BJ (cell line): ENCODE data around the gene ABO. TPM values are rescaled to one million over a fixed set of nuclear protein-coding genes. Genes with fewer than 3 reads are reported as not detected.
"Not testable (repeated sequence)": the region's sequence is repeated elsewhere in the genome, so short reads cannot be mapped to it uniquely, and the experiment has no call there.

ENCODE experiments used
- CTCF ChIA-PET: fragments of 350-600 bp; formaldehyde crosslinking; extraction: SDS; loops from one replicate; lab custom pipeline; 2021; ENCODE audit warnings: antibody characterized with exemption, inconsistent platforms; lab: Yijun Ruan, JAX
- POLR2A ChIA-PET: fragments of 300-600 bp; sonication (Branson Sonifier 250); formaldehyde crosslinking; extraction: SDS; loops from one replicate; lab custom pipeline; 2021; ENCODE audit warnings: antibody characterized with exemption; lab: Charles Lee
- DNase-seq: peaks from one replicate; pipeline ENCODE4 v3.0.0-alpha.2; 2011; ENCODE audit warnings: low read depth
- H3K27me3 ChIP-seq: 2 replicates; pipeline ENCODE4 v1.6.0; 2011; ENCODE audit warnings: low read length; ENCODE audit not compliant: control insufficient read depth, insufficient read depth
- H3K36me3 ChIP-seq: 2 replicates; pipeline ENCODE4 v1.5.1; 2011; ENCODE audit warnings: low read length; ENCODE audit not compliant: control insufficient read depth, insufficient read depth
- H3K4me3 ChIP-seq: 2 replicates; pipeline ENCODE4 v1.5.1; 2011; ENCODE audit warnings: low read depth, mild to moderate bottlenecking, control low read depth, low read length
- CTCF ChIP-seq: IDR thresholded peaks from 2 replicates; pipeline ENCODE4 v1.5.1; 2011; ENCODE audit warnings: low read depth, mild to moderate bottlenecking, control low read depth, inconsistent platforms, low read length, moderate library complexity; ENCODE audit not compliant: insufficient read depth
- polyA plus RNA-seq: library from polyadenylated mRNA; depleted of rRNA; stranded (reverse); fragments of >200 nt; gene quantifications from 2 replicates; pipeline ENCODE4 v1.2.3, GENCODE V29; 2011

ABO gene
- polyA plus RNA-seq, 1 experiment: not detected

DNA sequence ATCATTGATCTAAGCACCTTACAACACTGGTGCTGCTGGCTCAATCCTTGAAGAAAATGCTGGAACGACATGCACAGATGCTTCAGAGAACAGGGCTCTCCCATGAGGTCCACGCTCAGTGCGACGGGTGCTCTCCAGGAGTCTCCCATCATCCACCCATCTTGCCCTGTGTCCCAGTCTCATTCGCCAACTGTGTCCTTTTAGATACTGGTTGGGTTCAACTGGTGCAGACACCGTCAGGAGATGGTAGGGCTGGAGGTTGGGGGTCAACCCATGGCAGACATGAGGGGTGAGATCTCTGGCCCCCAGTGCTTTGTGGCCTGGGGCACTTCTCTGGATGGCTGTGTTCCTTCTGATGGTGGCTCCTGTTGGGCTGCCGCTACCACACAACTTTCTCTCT is 64.4 kb downstream of the ABO start:
- CTCF ChIA-PET: no interaction called here
- H3K27me3 ChIP-seq: peaks cover 1% of the 10 kb centered on the region; the same call in 1 of the 2 replicates

DNA sequence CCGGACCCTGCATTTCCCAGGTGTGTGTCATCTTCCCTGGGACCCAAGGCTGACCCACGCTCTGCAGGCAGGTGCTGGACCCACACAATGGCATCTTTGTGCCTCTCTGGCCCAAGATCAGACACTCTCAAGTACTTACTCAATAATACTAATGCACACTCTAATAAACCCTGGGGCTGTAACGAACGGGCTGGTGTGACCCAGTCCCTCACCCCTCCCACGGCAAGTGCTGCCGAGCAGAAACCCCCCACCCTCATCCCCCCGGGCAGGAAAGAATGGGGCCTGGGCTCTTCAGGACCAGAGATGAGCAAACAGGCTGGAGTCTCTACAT is 64.8 kb downstream of the ABO start:
- no peak for TF ChIP-seq CTCF
- DNase-seq: no peak
- CTCF ChIA-PET: no interaction called here
- no peaks in the 10 kb centered on the region for H3K36me3 ChIP-seq
- no peak overlapping the region for H3K4me3 ChIP-seq
- H3K27me3 ChIP-seq: peaks cover 1% of the 10 kb centered on the region; the same call in 1 of the 2 replicates
- POLR2A ChIA-PET: no interaction called here

More for the DNA sequence above, 64.4 kb downstream of the ABO start:
- no peaks in the 10 kb centered on the region for H3K36me3 ChIP-seq
- TF ChIP-seq CTCF: no peak
- POLR2A ChIA-PET: no interaction called here
- no peak overlapping the region for H3K4me3 ChIP-seq
- no peak for DNase-seq

GRCh38 chr9:133209327-133210201 is 65.4 kb downstream of the ABO start:
- H3K36me3 ChIP-seq, H3K4me3 ChIP-seq, DNase-seq, POLR2A ChIA-PET, H3K27me3 ChIP-seq, CTCF ChIA-PET: not testable (repeated sequence)

GRCh38 chr9:133208880-133209300 is 66.1 kb downstream of the ABO start, which contains the start of gene OBP2B:
Gene OBP2B, minus strand, starts transcription at chr9:133209250. Its CDS starts 51 bp downstream, at chr9:133209199.
- POLR2A ChIA-PET, H3K36me3 ChIP-seq, H3K27me3 ChIP-seq, H3K4me3 ChIP-seq, CTCF ChIA-PET, DNase-seq: not testable (repeated sequence)

- H3K36me3 ChIP-seq, H3K4me3 ChIP-seq, CTCF ChIA-PET, H3K27me3 ChIP-seq, POLR2A ChIA-PET, DNase-seq: not testable (repeated sequence)
Measured at GRCh38 chr9:133208171-133208879, 66.7 kb downstream of the ABO start.

- peaks cover 1% of the 10 kb centered on the region for H3K27me3 ChIP-seq
- ChIA-PET POLR2A (no interaction called here), CTCF (interaction anchor here (1.2 kb wide), 1 partner anchor 279 kb away, joined by 5 read pairs; no protein-coding TSS in a partner anchor)
- TF ChIP-seq CTCF: no peak
- no peak for DNase-seq
- no peak overlapping the region for H3K4me3 ChIP-seq
- H3K36me3 ChIP-seq: no peaks in the 10 kb centered on the region
Measured at GRCh38 chr9:133207540-133208170, 67.3 kb downstream of the ABO start.
